Right cardiac atrium (tissue), 5 donors: ENCODE measurements around the gene SMG6. TPM values are rescaled to one million over a fixed set of nuclear protein-coding genes. Genes with fewer than 3 reads are reported as not detected.

Source experiments
- ATAC-seq, 2 donors: fragments of 200-7000 bp; cut with Tn5 transposase; one replicate each; pipeline versions ENCODE4 v1.8.0 to v1.9.1; 2020; ENCODE audit warnings: moderate library complexity in 2 of 2, mild to moderate bottlenecking in 1 of 2
- DNase-seq, 3 donors: peaks; one replicate each; pipeline ENCODE4 v3.0.0-alpha.2; 2020
- H3K27ac ChIP-seq: one replicate; pipeline ENCODE4 v1.5.1; 2013; ENCODE audit warnings: mild to moderate bottlenecking, low read length, control low read depth, moderate library complexity
- H3K27me3 ChIP-seq: one replicate; pipeline ENCODE4 v1.6.1; 2013; ENCODE audit not compliant: control insufficient read depth, insufficient read depth
- H3K4me1 ChIP-seq: one replicate; pipeline ENCODE4 v1.6.1; 2013; ENCODE audit warnings: low read length; ENCODE audit not compliant: control insufficient read depth, insufficient read depth
- H3K4me3 ChIP-seq: one replicate; pipeline ENCODE4 v1.5.1; 2013; ENCODE audit warnings: low read length, control low read depth
- H3K9me3 ChIP-seq: one replicate; pipeline ENCODE4 v1.6.1; 2013; ENCODE audit warnings: low read length; ENCODE audit not compliant: control insufficient read depth
- WGBS: extraction: QIAGEN DNeasy Blood & Tissue Kit; methylation state at CpG from one replicate; pipeline ENCODE4 v1.1.7; 2013; 5-methylcytosine and 5-hydroxymethylcytosine counted together
- intact Hi-C, 4 donors: fragments of 100-400 bp; cut with DNase I; formaldehyde crosslinking; loops; one replicate each; pipeline versions ENCODE4 v1.11.0 to v1.14.0; 2022 to 2023
- polyA plus RNA-seq: library from polyadenylated mRNA; stranded (reverse); fragments of 200-250 nt; gene quantifications from one replicate; pipeline ENCODE4 v1.2.3, GENCODE V29; 2013
- total RNA-seq, 4 donors: library from RNA; stranded (reverse); fragmentation: NEBNext Ultra II Directional; extraction: Animal tissue kit (Norgen Biotek cat#: 25700); gene quantifications; one replicate each; pipeline ENCODE4 v1.2.1, GENCODE V29; 2021
- donor health status: healthy with polysubstance abuse.
- donor health status: DM: no; HTN: yes; CAD: no.
- donor health status: DM: no; HTN: no; CAD: no.
- donor health status: DM: no; HTN: yes; CAD: no; lungs with severe emphysema.
- donor health status: DM: yes; HTN: yes; CAD: no.

The SMG6 gene
- total and polyA plus RNA-seq, 5 donors: 18.7 to 36.0 (median 27.6) TPM

DNA sequence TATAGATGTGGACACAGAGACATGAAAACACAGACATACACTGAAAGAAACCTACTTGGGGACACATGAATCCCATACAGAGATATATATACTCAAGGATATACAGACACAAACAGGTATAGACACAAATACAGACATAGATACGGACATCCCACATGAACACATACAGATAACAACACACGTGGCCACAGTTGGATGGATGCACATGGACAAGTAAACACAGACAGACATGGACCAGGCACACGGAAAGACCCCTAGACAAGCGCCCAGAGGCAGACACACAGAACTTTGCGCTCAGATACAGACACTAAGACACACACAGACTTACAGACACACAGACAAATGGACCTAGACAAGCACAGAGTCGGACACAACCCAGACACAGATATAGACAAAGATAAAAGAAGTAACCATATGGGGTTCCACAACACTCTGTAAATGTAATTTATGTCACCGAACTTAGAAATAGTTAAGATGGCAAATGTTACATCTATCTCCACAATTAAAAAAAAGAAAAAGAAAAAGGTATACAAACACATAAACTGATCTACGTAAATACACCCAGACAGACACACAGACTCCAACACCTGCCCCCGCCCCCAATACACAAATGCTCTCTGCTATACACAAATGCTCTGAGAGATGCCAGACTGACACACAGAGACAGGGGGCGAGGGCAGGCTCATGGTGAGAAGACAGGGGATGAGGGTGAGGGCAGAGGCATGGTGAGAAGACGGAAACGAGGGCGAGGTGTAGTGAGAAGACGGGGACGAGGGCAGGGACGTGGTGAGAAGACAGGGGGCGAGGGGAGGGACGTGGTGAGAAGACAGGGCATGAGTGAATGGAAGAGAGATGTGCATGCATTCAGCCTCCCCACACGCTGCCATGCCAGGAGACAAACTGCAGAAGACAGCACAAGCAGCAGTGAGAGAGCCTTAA, 118.3 kb downstream of the SMG6 start:
- WGBS: 91% methylated on average over 19 of the region's 19 CpGs
- peaks cover 20% of the 10 kb centered on the region for H3K4me1 ChIP-seq

DNA sequence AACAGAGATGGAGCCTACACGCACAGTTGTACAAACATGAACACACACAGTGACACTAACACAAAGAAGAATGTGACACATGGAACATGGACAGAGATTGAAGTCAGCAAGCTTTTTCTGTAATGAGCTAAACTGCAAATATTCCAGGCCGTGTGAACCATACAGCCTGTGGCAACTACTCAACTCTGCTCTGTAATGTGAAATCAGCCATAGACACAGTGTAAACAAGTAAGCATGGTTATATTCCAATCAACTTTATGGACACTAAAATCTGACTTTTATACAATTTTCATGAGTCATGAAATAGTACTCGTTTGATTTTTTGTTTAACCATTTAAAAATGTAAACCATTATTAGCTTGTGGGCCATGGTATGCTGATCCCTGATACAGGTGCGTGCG, 120.2 kb downstream of the SMG6 start:
- no peak for ATAC-seq
- H3K4me1 ChIP-seq: peaks cover 26% of the 10 kb centered on the region
- no peak overlapping the region for H3K4me3 ChIP-seq
- 76% methylated on average over 5 of the region's 5 CpGs for WGBS
- intact Hi-C loops: no loop called here
- no peaks in the 10 kb centered on the region for H3K27me3 ChIP-seq
- DNase-seq: no peak
- no peaks in the 10 kb centered on the region for H3K9me3 ChIP-seq
- no peak overlapping the region for H3K27ac ChIP-seq

More for the DNA sequence above, 118.3 kb downstream of the SMG6 start:
- ATAC-seq (no peak), DNase-seq (no peak)
- Histone ChIP-seq H3K27ac (no peak overlapping the region), H3K27me3 (no peaks in the 10 kb centered on the region), H3K4me3 (no peak overlapping the region), H3K9me3 (no peaks in the 10 kb centered on the region)
- intact Hi-C loops: no loop called here

DNA sequence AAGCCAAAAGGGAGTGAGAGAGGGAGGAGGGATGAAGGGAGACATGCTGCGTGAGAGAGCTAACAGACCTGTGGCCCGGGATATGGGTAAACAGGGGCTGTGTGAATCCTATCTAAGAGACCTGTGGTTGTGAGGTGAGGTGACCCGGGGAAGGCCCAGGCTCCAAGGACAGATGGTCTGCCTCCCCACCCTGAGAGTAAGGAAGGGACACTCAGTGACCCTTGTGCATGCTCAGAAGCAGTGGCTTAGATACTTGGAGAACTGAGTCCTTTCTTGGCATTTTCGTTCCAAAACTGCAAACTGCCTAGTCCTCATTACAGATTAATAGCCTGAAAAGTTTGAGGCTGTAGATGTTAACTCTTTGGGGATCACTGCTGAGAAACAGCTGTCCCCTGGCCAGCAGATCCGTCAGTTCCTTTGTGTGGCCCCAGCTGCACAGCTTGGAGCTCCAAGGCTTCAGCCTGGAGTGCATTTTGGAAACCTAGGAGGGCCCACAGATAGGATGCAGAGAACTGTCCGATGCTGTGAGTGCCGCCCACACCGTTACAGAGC, 121.6 kb downstream of the SMG6 start:
- DNase-seq (no peak), ATAC-seq (no peak)
- H3K4me1 ChIP-seq: peaks cover 27% of the 10 kb centered on the region
- no peaks in the 10 kb centered on the region for H3K9me3 ChIP-seq
- H3K27ac ChIP-seq: peak overlapping the region; percentile 97
- no peaks in the 10 kb centered on the region for H3K27me3 ChIP-seq
- 26% methylated on average over 8 of the region's 8 CpGs for WGBS
- H3K4me3 ChIP-seq: no peak overlapping the region
- intact Hi-C loops: no loop called here

DNA sequence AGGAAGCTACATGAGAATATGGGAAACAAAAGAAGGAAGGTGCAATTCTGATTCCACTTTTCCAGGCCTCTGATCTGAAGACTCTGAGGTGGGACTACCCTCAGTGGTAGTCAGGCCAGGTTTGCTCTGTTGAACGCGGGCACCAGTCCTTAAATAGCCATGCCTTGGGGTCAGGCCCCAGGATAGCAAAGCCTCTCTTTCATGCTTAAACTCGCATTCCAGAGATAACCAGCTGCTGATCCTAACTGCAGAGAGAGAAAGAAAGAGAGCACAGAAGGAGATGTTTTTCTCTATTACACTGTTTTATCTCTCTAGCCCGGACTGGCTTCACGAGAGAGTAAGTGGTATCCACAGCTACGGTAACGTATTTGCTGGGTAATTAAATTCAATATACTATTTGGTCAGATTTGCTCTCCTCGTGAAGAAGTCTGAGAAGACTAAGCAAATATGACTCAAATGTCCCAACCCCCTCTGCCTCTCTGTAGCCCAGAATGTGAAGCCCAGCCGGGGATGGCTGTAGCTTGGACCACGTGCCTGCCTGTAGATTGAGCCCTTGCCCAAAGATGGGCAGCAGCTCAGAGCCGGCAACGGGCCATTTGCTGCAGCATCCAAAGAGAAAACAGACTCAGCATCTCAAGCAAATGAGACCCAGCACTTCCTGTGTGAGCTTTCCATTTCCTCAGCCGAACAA, 122.2 kb downstream of the SMG6 start:
- intact Hi-C loops: no loop called here
- WGBS: 19% methylated on average over 13 of the region's 13 CpGs
- H3K27ac ChIP-seq: peak overlapping the region; percentile 97
- peak; percentile 70 to 73 for ATAC-seq
- peaks cover 27% of the 10 kb centered on the region for H3K4me1 ChIP-seq
- no peaks in the 10 kb centered on the region for H3K27me3 ChIP-seq
- no peak overlapping the region for H3K4me3 ChIP-seq
- H3K9me3 ChIP-seq: no peaks in the 10 kb centered on the region
- peak; percentile 85 to 93 (median 93) for DNase-seq

DNA sequence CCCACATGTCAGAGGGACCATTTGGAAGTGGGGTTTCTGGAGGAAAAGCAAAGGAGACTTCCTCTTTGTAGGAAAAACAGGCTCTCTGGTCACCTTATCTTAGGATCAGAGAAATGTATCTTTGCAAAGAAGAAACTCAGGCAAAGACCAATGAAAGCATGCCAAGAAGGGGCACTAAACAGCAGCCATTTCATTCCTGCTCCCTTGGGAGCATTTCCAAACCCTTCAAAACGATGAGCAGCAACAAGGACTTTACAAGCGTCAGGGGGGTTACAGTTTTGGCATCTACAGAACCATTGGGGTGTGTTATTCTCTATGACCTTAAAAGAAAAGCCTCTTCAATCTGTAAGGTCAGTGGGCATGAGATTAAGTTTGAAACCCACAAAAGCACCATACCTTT, 122.8 kb downstream of the SMG6 start:
- Histone ChIP-seq H3K4me1 (peaks cover 31% of the 10 kb centered on the region), H3K27ac (peak overlapping the region; percentile 97), H3K27me3 (no peaks in the 10 kb centered on the region), H3K4me3 (no peak overlapping the region), H3K9me3 (no peaks in the 10 kb centered on the region)
- WGBS: 32% methylated on average over 2 of the region's 2 CpGs
- DNase-seq: no peak
- no peak for ATAC-seq
- intact Hi-C loops: no loop called here

DNA sequence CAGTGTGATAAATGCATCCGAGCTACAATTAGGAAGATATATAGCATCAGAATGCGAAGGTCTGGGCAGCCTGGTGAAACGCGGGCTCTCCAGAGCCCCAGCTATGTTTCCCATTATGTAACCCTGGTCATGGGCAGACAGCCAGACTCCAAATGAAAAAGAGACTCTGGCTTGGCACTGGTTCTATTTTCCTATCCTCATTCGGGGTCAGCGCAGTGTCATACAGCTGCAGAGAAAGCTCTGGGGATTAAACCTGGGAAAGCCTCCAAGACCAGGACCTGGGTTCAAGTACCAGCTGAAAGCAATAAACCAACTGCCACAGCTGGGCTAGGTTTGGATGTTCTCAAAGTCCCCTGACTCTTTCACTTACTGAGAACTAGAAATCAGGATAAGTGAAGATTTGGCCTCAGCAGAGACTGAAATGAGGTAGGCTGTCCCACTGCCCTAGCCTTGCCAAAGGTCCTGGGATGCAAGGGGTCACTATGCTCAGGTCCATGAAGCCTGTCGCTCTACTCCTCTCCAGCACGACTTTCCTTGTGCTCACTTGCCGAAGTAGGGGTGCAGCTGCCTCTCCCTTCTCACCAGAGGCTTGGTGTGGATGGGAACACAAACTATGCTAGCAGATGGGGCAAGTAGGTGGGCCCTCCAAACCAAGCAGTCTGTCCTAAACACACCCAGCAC, 123.8 kb downstream of the SMG6 start:
- intact Hi-C loops: loop anchor here in 2 of 4 donors (5.0 to 10.0 kb wide), 3 partner anchors 33 to 117 kb away; no protein-coding TSS in a partner anchor
- peak overlapping the region; percentile 59 for H3K27ac ChIP-seq
- ATAC-seq (peak; percentile 80 to 82), DNase-seq (peak; percentile 86 to 91 (median 86))
- H3K4me1 ChIP-seq: peaks cover 40% of the 10 kb centered on the region
- H3K9me3 ChIP-seq: no peaks in the 10 kb centered on the region
- 10% methylated on average over 9 of the region's 9 CpGs for WGBS
- no peak overlapping the region for H3K4me3 ChIP-seq
- H3K27me3 ChIP-seq: no peaks in the 10 kb centered on the region

DNA sequence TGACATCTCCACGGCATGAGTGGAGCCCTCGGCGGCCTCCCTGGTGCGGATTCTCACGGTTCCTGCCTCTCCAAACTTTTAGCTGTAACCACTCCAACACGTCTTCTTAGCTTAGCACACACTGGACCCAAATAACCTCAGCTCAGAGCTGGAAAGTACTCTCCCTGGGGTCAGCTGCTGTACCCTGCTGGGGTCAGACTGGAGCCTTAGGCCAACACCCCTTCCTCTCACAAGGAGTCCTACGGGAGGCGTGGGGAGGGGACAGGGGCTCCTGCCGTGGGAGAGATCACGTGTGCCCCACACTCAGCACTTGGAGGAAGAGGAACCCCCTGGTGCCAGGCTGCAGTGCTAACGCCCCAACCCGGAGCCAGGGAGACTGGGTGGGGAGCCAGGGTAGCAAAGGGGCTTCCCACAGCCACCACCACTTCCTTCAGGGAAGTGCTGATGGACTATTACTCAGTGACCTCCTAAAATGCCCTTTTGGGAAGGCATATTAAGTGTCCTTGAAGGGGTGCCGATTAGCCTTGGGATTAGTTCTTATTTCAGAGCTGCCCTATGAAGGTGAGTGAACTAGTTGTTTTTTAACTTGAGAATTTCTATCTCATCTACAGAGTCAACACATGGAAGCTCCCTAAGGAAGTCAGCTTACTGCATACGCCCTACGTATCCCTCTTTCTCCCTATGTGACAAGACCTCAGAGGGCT, 124.6 kb downstream of the SMG6 start:
- Histone ChIP-seq H3K4me3 (no peak overlapping the region), H3K4me1 (peaks cover 48% of the 10 kb centered on the region), H3K27ac (peak overlapping the region; percentile 59), H3K27me3 (no peaks in the 10 kb centered on the region), H3K9me3 (no peaks in the 10 kb centered on the region)
- WGBS: 21% methylated on average over 15 of the region's 15 CpGs
- ATAC-seq: peak; percentile 27 to 53
- peak; percentile 61 to 89 (median 88) for DNase-seq
- intact Hi-C loops: loop anchor here in 2 of 4 donors (5.0 to 10.0 kb wide), 3 partner anchors 33 to 117 kb away; no protein-coding TSS in a partner anchor

DNA sequence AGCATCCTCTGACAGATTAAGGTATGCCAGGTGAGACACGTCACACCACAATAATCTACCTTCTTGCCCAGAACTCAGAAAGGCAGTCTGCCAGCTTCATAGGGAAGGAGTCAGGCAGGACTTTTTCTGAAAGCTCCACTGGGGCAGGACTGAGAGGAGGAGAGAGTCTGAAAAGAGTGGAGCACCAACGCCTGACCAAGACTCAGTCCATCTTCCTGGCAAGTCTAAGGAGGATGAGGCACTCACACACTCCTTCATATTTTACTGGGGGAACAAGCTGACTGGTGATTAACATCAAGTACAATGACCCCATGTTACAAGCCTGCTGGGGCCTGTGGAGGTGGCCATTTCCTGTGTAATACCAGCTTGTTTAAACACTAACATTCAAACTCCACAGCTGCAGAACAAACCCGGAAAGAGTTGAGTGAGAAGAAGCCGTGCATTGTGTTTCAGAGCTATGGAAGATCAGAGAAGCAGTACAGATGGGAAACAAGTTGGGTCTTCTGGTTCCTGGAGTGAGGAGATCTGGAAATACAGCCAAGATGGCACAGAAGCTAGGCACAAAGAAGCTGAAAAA, 126.3 kb downstream of the SMG6 start:
- H3K9me3 ChIP-seq: no peaks in the 10 kb centered on the region
- H3K27ac ChIP-seq: peak overlapping the region; percentile 44
- WGBS: 61% methylated on average over 4 of the region's 4 CpGs
- peaks cover 56% of the 10 kb centered on the region for H3K4me1 ChIP-seq
- H3K4me3 ChIP-seq: no peak overlapping the region
- no peaks in the 10 kb centered on the region for H3K27me3 ChIP-seq
- DNase-seq (no peak), ATAC-seq (no peak)
- intact Hi-C loops: loop anchor here in 2 of 4 donors (5.0 to 10.0 kb wide), 3 partner anchors 35 to 115 kb away; no protein-coding TSS in a partner anchor

DNA sequence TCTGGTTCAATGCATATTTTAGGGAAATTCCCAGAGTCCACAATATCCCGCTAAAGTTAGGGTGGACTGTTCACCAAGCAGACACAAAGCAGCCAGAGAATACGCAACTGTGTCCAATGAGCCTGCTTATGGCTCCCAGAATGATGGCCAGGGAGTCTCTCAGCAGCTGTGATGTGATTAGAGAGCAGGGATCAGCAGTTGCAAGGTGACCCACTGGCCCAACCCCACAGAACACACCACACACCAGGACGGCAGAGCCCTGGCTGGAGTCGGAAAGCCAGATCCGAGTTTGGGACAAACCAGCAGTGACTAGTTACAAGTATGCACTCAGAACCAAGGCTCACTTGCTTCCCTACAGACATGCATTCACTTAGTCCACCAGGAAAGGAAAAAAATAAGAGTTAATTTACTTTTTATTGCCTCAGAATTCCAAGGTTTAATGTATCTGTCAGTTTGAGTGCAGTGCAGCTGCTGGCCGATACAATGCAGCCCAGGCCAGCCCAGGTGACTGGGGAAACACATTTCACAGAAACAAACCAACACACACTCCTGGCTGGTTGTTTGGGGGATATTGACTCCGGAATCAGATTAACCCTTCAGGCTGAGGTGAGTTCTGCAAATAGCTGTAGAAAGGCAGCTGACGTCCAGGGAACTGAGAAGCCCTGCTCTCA, 127.0 kb downstream of the SMG6 start:
- Histone ChIP-seq H3K4me3 (no peak overlapping the region), H3K9me3 (no peaks in the 10 kb centered on the region), H3K27ac (peak overlapping the region; percentile 44), H3K27me3 (no peaks in the 10 kb centered on the region), H3K4me1 (peaks cover 50% of the 10 kb centered on the region)
- intact Hi-C loops: loop anchor here in 2 of 4 donors (5.0 to 10.0 kb wide), 3 partner anchors 36 to 114 kb away; no protein-coding TSS in a partner anchor
- WGBS: 46% methylated on average over 8 of the region's 8 CpGs
- peak in 1 of 3 donors; percentile 69 for DNase-seq
- ATAC-seq: no peak
